GM19238 (cell line): ENCODE measurements around the gene CIDEA.
"Not testable (repeated sequence)": the region's sequence is repeated elsewhere in the genome, so short reads cannot be mapped to it uniquely, and the experiment has no call there.

Source experiments
- DNase-seq: peaks from one replicate; pipeline ENCODE4 v3.0.0; 2011; ENCODE audit warnings: low spot score; ENCODE audit not compliant: insufficient read length

CIDEA gene, protein sequence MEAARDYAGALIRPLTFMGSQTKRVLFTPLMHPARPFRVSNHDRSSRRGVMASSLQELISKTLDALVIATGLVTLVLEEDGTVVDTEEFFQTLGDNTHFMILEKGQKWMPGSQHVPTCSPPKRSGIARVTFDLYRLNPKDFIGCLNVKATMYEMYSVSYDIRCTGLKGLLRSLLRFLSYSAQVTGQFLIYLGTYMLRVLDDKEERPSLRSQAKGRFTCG

DNA sequence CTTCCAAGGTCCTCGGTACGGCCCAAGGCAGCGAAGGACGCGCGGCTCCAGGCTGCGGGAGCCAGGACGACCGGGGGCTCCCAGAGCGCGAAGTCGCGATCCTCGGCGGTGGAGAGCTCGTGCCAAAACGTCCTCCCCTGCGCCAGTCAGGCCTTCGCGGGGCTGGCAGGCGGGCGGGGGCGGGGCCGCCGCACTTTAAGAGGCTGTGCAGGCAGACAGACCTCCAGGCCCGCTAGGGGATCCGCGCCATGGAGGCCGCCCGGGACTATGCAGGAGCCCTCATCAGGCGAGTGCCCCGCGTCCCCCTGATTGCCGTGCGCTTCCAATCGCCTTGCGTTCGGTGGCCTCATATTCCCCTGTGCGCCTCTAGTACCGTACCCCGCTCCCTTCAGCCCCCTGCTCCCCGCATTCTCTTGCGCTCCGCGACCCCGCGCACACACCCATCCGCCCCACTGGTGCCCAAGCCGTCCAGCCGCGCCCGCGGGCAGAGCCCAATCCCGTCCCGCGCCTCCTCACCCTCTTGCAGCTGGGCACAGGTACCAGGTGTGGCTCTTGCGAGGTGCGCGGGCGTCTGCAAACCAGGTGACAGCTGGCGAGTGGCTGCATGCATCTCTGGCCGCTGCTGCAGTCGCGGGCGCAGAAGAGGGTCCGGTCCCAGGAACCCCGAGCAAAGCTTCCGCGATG, at the start of gene CIDEA:
TSS of gene CIDEA (plus strand) at position 226 of the 684 bp plus-strand sequence. CDS start at position 249, 23 bp downstream.
- no peak for DNase-seq

DNA sequence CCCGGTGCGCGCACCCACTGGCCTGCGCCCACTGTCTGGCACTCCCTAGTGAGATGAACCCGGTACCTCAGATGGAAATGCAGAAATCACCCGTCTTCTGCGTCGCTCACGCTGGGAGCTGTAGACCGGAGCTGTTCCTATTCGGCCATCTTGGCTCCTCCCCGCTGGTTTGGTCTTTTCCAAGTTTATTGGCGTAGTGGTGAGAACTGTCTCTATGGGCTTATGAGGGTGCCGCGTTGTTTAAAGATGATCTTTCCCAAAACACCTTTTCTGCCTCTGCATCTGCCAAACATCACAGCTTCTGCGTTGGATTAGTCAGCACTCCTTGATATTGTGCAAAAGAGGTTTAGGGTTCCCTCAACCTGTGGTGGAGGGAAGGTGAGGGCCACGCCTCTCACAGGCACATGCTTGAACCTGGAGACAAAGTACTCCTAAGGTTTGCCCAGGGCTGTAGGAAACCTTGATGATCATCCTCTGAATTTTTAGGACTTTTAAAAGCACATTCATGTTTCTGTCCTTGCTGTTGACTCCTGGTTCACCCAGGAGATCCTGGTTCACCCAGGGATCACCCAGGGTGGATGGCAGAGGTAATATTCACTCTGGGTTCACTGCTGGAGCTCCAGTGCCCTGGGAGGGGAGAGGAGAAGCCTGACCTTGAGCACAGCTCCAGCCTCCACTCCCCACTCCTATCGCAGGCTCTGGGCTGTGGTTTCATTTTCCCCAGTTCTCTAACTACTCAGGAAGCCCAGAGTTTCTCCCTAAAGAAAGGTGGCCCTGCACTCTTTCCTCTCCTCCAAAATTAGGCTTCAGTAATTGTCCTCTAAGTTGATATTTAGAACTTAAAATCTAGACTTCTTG, 45.6 kb upstream of the CIDEA start:
- not testable (repeated sequence) for DNase-seq

DNA sequence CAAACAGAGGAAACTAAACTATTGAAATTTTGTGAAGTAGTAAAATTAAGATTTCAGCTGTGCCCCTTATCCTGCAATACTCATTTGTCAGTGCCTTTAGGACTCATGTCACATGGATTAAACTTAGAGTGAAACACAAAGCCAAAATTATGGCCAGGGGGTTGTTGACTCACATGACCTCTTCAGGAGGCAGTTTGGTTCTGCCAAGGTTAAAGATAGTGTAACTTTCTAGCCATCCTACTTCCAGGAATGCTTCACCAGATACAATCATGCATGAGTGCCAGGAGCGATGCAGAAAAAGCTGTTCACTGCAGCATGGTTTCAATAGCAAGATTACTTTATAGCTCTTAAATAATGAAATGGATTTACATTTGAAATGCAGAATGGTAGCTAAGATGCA, 41.9 kb upstream of the CIDEA start:
- not testable (repeated sequence) for DNase-seq

DNA sequence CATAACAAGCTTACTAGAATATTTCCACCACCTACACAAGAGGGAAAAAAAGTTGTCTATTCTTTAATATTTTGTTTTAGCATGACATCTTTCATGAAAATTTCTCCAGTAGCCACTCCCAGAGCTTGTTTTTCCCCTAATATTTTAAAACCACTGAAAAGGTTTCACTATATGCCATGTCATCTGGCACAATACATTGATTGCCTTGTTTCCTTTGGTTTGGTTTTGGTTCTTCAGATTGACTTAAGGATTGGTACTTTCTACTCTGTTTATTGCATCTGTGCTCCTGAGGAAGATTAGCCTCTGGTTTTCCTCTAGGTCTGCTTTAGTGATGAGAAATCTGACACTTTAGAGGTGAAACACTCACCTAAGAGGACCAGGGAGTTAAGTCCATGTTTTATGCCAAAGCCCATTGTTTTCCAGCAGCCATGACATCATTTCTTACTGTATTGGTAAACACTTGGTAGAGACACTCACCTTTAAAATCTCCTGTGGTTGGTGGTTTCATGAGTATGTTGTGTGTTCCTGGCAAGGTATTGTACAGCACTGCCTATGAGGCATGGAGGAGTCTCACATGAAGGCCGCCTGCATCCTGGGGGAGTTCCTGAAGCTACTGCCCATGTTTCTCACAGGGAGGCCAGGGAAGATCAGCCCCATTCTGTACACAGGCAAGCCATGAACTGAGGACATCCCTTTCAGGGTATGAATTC, 39.7 kb upstream of the CIDEA start:
- not testable (repeated sequence) for DNase-seq

DNA sequence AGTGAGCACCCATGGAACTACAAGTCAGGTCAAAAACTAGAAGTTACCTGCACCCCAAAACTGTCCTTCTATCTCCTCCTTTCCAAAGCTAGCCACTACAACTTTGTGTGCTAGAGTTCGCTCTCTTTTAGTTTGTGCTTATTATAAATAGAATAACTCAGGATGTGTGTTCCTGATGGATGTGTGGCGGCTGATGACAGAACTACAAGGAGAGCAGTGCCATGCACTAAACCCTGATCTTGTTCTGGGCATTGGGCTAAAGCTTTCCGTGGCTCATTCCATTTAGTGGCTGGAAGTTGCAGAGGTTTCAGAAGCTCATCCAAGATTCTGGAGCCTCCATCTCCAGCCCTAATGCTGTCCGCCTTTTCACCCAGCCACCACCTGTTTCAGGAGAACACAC, 37.7 kb upstream of the CIDEA start:
- DNase-seq = not testable (repeated sequence)

DNA sequence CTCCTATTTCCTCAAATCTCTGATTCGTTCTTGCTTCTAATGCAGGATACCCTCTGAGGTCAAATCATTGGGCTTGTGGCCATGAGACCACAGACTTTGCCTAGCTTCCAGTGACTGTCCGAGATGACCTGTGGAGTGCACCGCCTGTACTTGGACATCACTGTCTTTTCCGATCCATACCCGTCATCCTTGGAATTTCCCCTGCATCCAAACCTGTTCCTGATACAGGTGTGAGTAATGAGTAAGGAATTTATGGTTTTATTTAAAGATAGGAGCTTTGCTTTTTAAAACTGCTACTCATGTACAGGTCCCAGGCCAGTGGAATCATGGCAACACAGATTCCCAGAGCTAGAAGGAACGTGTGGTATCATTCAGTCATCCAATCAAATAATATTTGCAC, 35.6 kb upstream of the CIDEA start:
- DNase-seq = not testable (repeated sequence)

DNA sequence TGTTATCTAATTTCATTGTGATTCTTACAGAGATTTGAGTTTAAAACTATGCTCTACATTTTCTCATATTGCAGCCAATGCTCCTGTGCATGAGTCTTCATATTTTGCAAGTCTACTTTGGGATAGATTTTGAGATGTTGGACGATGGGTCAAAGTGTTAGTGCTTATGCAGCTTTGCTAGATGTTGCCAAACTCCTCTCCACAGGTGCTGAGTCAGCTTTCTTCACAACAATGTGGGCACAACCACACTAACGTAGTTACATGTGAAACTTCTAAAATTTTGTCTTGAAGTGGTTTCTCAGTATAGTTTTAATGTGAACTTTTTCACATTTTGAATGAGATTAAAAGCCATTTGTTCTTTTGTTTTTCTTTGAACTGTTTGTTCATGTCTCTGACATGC, 32.1 kb upstream of the CIDEA start:
- not testable (repeated sequence) for DNase-seq

DNA sequence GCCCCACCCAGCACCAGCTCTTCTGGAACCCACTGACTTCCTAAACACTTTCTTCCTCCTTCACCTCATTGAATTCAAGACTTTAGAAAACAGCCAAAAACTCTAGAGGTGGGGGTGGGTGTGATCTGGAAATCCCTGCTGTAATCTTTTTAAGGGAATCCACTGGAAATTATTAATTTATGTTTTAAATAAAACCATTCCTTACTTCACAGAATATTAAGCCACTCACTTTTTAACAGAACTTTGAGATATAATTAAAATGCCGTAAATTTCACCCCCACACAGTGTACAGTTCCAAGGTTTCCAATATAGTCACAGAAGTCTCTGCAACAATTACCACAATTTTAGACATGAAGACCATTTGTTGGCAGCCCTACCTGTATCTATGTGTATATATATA, 30.8 kb upstream of the CIDEA start:
- DNase-seq = not testable (repeated sequence)

DNA sequence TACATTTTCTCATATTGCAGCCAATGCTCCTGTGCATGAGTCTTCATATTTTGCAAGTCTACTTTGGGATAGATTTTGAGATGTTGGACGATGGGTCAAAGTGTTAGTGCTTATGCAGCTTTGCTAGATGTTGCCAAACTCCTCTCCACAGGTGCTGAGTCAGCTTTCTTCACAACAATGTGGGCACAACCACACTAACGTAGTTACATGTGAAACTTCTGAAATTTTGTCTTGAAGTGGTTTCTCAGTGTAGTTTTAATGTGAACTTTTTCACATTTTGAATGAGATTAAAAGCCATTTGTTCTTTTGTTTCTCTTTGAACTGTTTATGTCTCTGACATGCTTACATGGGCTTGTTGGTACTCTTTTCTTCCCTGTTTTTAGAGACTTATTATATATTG, 27.4 kb upstream of the CIDEA start:
- DNase-seq = not testable (repeated sequence)

DNA sequence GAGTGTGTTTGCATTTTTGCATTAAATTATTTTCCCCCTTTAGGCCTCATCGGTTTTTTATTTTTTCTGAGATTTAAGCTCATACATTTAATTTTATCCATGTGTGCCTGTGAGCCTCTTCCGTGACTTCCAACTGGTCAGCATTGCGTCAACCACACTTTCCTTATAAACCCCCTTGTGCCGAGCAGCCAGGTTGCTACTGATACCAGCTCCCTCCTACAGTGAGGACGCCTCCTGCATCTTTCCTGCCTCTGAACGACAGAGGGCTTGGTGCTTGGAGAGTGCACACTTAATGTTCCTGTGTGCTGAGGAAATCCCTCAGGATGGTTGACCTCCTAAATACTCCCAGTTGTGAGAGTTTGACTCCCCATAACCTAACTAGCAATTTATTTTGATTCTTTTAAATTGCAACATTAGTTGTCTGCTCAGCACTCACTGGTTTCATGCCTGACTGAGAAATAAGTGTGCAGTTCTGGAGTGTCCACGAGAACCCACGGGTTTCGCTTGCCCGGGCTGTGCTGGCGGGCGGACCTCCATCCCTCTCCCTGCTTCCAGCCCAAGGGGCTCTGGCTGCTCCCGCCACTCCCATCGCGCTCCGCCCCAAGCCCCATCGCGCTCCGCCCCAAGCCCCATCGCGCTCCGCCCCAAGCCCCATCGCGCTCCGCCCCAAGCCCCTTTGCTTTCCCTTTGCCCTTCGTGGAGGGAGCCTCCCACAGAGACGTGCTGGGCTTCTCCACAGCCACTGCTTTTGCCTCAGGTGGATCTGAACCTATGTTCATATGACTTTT, 26.6 kb upstream of the CIDEA start:
- DNase-seq = not testable (repeated sequence)

DNA sequence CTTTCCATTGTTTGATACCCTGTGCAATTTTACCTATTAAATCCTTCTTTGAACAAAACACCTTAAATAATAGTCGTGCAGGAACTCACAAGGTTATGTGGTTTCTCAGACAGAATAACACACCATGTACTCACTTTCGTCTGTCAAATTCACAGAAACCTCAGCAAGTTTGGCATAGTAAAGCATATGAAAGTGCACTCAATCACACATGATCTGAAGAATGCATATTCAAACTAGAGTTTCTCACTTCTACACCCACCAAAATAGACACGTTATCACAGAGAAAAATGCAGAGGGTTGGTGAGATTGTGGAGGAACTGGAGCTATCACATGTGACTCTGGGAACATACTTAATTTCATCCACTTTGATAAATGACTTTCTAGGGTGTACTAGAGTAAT, 25.9 kb upstream of the CIDEA start:
- not testable (repeated sequence) for DNase-seq

DNA sequence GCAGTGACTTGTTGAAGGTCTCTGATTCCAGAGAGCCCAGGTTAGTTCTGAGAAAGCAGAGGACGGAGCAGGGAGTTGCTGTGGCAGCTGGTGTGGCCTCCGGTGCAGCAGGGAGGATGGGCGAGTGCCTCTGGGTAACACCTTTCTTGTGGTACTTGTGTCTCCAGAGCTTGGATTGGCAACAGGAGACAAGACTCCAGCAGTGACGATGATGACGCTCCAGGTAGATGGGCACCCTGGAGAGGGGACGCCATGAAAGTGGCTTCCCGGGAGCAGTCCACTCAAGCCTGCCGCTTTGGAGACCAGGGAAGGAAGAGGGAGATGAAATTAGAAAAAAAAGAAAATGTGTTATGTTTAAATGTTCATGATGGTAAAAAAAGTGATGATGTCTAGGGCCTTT, 23.6 kb upstream of the CIDEA start:
- DNase-seq = not testable (repeated sequence)

DNA sequence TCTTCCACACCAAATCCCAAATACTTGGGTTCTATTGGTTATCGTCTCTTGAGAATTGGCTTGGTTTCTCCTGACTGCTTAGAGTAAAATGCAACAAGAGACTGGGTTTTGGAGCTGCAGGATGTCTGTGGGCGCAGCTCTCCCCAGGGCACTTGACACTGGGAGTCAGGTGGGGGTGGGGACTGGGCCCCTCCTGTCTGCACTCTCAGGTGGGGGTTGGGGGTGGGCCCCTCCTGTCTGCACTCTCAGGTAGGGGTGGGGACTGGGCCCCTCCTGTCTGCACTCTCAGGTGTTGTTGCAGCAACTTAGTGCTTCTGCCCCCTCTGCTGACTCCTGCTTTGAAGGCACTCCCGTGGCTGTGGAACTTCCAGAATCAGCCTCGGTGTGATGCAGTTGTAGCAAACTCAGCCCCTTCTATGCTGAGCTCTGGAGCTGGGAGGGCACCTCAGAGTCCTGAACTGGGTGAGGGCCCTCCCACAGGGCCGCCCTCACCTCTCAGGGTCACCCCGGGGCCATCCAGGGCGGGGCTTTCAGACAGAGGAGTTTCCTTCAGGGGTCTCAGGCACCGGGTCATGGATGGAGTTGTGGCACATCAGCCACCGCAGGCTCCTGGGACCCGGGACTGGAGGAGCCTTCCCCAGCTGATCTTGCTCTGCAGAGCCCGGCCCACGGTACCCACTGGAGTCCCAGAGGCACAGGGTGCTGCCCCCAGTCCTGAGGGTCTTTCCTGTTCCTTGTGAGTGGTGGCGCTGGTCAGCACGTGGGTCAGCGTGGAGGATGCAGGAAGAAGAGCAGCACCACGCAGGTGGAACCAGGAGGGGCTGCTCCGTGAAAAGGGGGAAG, 22.9 kb upstream of the CIDEA start:
- no peak for DNase-seq

DNA sequence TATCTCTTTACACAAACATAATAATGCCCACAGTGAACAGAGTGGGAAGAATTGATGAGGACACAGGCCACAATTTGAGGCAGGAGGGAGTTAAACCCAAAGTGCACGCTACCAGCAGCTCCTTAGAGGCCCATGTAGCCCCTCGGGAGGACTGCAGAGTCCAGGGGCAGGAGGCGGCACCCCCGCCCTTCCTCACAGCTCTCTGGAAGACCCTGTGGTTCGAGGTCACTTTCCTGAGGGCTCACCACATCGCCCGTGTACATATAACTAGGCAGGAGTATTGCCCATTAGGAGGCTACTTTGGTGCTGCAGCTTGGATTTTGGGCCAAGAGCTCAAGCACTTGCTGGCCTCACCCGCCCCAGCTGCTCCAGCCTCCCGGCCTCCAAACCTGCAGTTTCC, 22.2 kb upstream of the CIDEA start:
- DNase-seq = no peak

DNA sequence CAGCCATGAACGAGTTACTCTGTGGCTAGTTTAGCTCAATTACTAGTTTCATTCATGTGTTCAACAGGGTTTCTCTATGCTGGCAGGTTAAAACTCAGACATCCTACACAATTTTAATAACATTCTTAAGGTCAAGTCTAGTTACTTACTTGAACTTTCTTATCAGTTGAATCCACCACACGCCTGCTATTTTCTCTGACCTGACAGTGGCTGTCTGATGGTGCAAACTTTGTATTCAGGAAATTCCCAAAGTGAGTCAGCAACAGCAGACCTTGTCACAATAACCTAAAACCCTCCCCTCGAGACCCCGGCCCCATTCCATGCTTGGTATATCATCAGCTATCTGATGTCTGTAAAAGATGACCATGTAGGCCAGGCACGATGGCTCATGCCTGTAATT, 20.8 kb upstream of the CIDEA start:
- DNase-seq = no peak

DNA sequence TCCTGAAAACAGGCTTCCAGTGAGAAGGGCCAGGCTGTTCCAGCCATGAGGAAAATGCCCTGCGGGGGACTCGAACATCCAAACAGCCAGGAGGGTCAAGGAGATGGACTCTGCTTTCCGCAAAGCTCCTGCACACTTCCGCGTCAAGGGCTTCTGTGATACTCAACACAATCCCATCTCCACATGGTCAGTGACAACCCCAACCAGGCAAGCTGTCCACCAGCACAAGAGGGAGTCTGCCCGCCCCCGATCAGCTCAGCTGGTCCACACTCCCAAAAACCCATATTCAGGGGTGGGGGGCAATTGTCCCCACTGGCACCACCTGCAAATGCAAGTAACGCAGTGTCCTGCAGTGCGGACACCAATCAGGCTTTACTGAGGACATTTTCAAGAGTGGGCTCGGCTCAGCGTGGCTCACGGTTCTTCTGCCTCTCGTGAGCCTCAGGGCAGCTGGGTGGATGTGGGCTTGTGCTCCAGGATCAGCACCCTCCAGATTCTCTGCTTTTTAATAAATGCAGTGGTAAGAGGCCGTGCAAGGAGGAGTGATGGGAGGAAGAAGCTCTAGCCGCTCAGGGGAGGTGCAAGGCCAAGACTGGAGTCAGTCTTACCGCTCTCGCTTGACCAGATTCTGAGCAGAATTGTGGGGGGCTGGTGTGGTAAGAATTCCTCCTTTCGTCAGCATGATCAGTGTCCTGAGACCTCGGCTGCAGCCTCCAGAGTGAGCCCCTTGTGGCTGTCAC, 19.5 kb upstream of the CIDEA start:
- DNase-seq = no peak

DNA sequence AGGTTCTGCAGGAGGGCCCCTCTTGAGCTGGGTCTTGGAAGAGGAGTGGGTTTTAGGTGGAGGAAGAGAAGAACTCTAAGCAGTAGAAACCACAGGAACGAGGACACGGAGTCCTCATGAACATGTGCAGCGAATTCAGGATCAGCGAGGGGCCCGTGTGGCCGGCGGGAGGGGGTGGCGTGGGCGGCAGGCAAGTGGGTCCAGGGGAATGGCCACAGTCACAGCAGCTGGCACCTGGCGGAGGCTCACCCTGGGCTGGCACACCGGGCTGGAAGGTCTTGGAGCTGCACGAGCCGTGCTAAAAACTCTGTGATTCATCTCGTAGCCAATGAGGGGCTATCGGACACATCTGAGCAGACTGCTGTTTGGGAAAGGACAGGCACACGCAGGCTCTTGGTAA, 18.0 kb upstream of the CIDEA start:
- DNase-seq = no peak

DNA sequence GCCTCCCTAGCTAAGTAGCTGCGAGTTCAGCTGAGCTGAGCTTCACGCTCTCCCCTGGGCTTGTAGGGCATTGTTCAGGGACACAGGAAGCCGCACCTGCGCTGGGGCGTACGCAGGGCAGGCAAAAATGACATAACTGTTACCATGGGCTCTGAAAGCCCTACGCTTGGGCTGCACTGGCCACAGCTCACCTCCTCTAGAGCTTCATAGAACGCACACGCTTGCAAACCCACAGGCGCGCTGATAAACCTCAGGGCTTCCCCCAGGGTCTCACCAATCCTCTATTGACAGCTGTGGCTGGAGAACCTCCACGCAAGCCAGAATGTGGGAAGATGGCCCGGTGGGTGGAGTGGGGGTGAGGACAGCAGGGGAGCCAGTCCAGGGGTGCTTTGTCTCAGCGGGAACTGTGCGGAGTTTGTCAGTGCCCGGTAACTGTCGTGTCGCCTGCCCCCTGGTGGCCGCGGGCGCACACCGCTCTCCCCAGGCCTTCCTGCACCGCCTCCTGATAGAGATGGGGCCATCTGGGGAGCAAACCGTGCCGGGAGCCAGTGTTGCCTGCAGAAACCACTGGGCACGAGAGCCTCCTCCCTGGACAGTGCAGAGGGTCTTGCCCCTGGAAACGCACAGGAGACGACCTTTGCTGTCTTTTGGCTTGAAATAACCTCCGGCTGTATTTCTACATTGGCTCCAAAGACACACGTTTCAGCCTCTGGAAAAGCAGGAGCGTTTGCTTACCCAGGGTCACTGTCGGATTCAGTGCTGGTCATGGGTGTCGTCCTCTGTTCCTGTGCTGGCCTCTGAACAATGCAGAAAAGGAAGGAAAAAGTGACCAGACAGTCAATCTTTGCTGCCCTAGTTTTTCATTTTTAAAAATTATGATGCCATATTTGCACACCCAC, 17.0 kb upstream of the CIDEA start:
- DNase-seq = peak; percentile 77
